Endothelial cell of umbilical vein (primary cell): ENCODE measurements around the gene RAB14. TPM values are rescaled to one million over a fixed set of nuclear protein-coding genes. Genes with fewer than 3 reads are reported as not detected.

Source experiments
- Bru-seq: library from RNA; stranded (reverse); fragments of 400-500 nt; gene quantifications from one replicate; lab custom pipeline; 2021; lab: Mats Ljungman, UMichigan
- BruChase-seq, 2 experiments: library from RNA; stranded (reverse); fragments of 400-500 nt; gene quantifications; one replicate each; lab custom pipeline; 2021; lab: Mats Ljungman, UMichigan
- BruUV-seq: library from RNA; stranded (reverse); fragments of 400-500 nt; replicated peaks from 2 replicates; lab custom pipeline; 2021; lab: Mats Ljungman, UMichigan
- CTCF ChIA-PET: fragments of 300-600, 350-600 bp; sonication (Branson Sonifier 250); formaldehyde crosslinking; loops from one replicate; lab custom pipeline; 2021; ENCODE audit warnings: antibody characterized with exemption, inconsistent platforms; lab: Charles Lee
- POLR2A ChIA-PET: fragments of 300-600, 350-600 bp; sonication (Branson Sonifier 250); formaldehyde crosslinking; loops from one replicate; lab custom pipeline; 2021; ENCODE audit warnings: antibody characterized with exemption, inconsistent platforms; lab: Charles Lee
- DNase-seq: peaks from one replicate; pipeline ENCODE4 v3.0.0-alpha.2; 2011; ENCODE audit warnings: low read depth, low spot score
- FAIRE-seq: peaks from 2 replicates; lab custom pipeline; 2011; peaks lifted over from hg19 to GRCh38; lab: Jason Lieb, UNC
- H2AFZ ChIP-seq: 2 replicates; pipeline ENCODE4 v1.6.0; 2012; ENCODE audit warnings: low read depth, low read length, control low read depth, inconsistent platforms
- H3K27ac ChIP-seq: 2 replicates; pipeline ENCODE4 v1.5.1; 2011; ENCODE audit warnings: low read depth, mild to moderate bottlenecking, control low read depth, low read length, moderate library complexity; ENCODE audit not compliant: insufficient read depth
- H3K27me3 ChIP-seq, 2 experiments: 2 replicates each; pipeline versions ENCODE4 v1.6.0 to v1.6.1; 2011; ENCODE audit warnings: low read length in 2 of 2, mixed read lengths in 1 of 2; ENCODE audit not compliant: control insufficient read depth in 2 of 2, insufficient read depth in 2 of 2
- H3K36me3 ChIP-seq, 2 experiments: 2 replicates in 1 of 2; 3 replicates in 1 of 2; pipeline ENCODE4 v1.5.1; 2011; ENCODE audit warnings: low read length in 2 of 2, mild to moderate bottlenecking in 1 of 2, moderate library complexity in 1 of 2; ENCODE audit not compliant: control insufficient read depth in 2 of 2, insufficient read depth in 2 of 2; ENCODE audit errors: extremely low read depth in 1 of 2
- H3K4me1 ChIP-seq: 3 replicates; pipeline ENCODE4 v1.5.1; 2011; ENCODE audit warnings: mild to moderate bottlenecking, low read length; ENCODE audit not compliant: control insufficient read depth, insufficient read depth; ENCODE audit errors: extremely low read depth
- H3K4me2 ChIP-seq: 2 replicates; pipeline ENCODE4 v1.6.1; 2011; ENCODE audit warnings: low read length, control low read depth, mixed read lengths; ENCODE audit not compliant: insufficient read depth
- H3K4me3 ChIP-seq, 3 experiments: fragments of 200-600 bp in 1 of 3; sonication (generic), shearing (Covaris generic) in 1 of 3; replicated peaks in 1 of 3; 2 replicates each; pipeline ENCODE4 v1.5.1; 2011 to 2016; ENCODE audit warnings: control low read depth in 3 of 3, low read length in 3 of 3, mild to moderate bottlenecking in 2 of 3, inconsistent platforms in 1 of 3, low read depth in 1 of 3, moderate library complexity in 1 of 3; ENCODE audit not compliant: insufficient read depth in 1 of 3
- H3K79me2 ChIP-seq: 2 replicates; pipeline ENCODE4 v1.6.0; 2012; ENCODE audit warnings: low read length, inconsistent platforms; ENCODE audit not compliant: control insufficient read depth, insufficient read depth
- H3K9ac ChIP-seq: replicated peaks from 2 replicates; pipeline ENCODE3; 2011; ENCODE audit warnings: low read length, control low read depth; ENCODE audit not compliant: insufficient read depth; ENCODE audit errors: extremely low read depth
- H3K9me1 ChIP-seq: replicated peaks from 3 replicates; pipeline ENCODE4 v1.6.0; 2011; ENCODE audit warnings: mild to moderate bottlenecking, low read length; ENCODE audit not compliant: control insufficient read depth, insufficient read depth; ENCODE audit errors: extremely low read depth
- H3K9me3 ChIP-seq: replicated peaks from 2 replicates; pipeline ENCODE4 v1.5.1; 2012; ENCODE audit warnings: low read length, inconsistent platforms; ENCODE audit not compliant: control insufficient read depth, insufficient read depth
- H4K20me1 ChIP-seq: replicated peaks from 2 replicates; pipeline ENCODE3; 2011; ENCODE audit warnings: mild to moderate bottlenecking, low read length; ENCODE audit not compliant: control insufficient read depth, insufficient read depth; ENCODE audit errors: extremely low read depth
- EZH2 ChIP-seq: IDR thresholded peaks from 2 replicates; pipeline ENCODE4 v1.6.1; 2012; ENCODE audit warnings: borderline replicate concordance, low read depth, mild to moderate bottlenecking, moderate library complexity, low read length, inconsistent platforms; ENCODE audit not compliant: severe bottlenecking
- MYC ChIP-seq: IDR thresholded peaks from one replicate; pipeline ENCODE4 v1.6.1; 2011; ENCODE audit warnings: mild to moderate bottlenecking, low read depth, low read length
- POLR2A ChIP-seq: IDR thresholded peaks from 2 replicates; pipeline ENCODE4 v1.6.1; 2012; ENCODE audit warnings: low read depth, mild to moderate bottlenecking, control low read depth, low read length
- POLR2AphosphoS5 ChIP-seq: IDR thresholded peaks from 2 replicates; pipeline ENCODE4 v1.6.1; 2012; ENCODE audit warnings: low read depth, mild to moderate bottlenecking, control low read depth, low read length, moderate library complexity; ENCODE audit not compliant: insufficient read depth
- dilution Hi-C: fragments of 300-500 bp; cut with MboI; formaldehyde crosslinking; loops from one replicate; pipeline ENCODE4 v1.15.0; 2019; ENCODE audit warnings: low sequenced_read_pairs; ENCODE audit not compliant: extremely low pct_ligation_motif_present
- intact Hi-C: fragments of 100-400 bp; cut with micrococcal nuclease; formaldehyde crosslinking; loops from one replicate; pipeline ENCODE4 v1.10.0; 2022
- long read RNA-seq: library from polyadenylated mRNA; stranded (forward); transcript quantifications from one replicate; pipeline ENCODE4 v2.0.0, GENCODE V29; 2021
- polyA minus RNA-seq, 3 experiments: library from RNA; depleted of rRNA, polyadenylated mRNA; stranded (reverse); fragments of >200 nt; gene quantifications; 1 replicate in 1 of 3; 2 replicates in 2 of 3; pipeline ENCODE4 v1.2.3, GENCODE V29; 2011
- polyA plus RNA-seq, 4 experiments: library from polyadenylated mRNA; depleted of rRNA in 3 of 4; stranded (reverse) in 3 of 4; unstranded in 1 of 4; fragments of >200 nt; gene quantifications; 2 replicates each; pipeline versions ENCODE4 v1.2.1 to v1.2.3, GENCODE V29; 2011 to 2012; ENCODE audit warnings: missing spikeins in 1 of 4
- total RNA-seq: library from RNA; stranded (reverse); gene quantifications from 2 replicates; pipeline ENCODE4 v1.2.3, GENCODE V29; 2021
- TF ChIP-seq, protein P1 (sequence below), 2 donors: IDR thresholded peaks; 1 replicate in 1 of 2; 2 replicates in 1 of 2; pipeline ENCODE4 v1.5.1; 2011; ENCODE audit warnings: low read length in 2 of 2, mild to moderate bottlenecking in 2 of 2, moderate library complexity in 2 of 2, control low read depth in 1 of 2, inconsistent platforms in 1 of 2, low read depth in 1 of 2; ENCODE audit not compliant: insufficient read depth in 1 of 2; ENCODE audit errors: extremely low read depth in 1 of 2
- TF ChIP-seq, protein P2 (sequence below): IDR thresholded peaks from 2 replicates; pipeline ENCODE4 v1.6.1; 2011; ENCODE audit not compliant: insufficient read depth, insufficient read length

The RAB14 gene
- total RNA-seq (76.4 and 79.3 TPM in 2 replicates), polyA plus RNA-seq (12.7 and 18.9 TPM in 2 replicates), polyA minus RNA-seq (19.4 and 22.8 TPM in 2 replicates), Bru-seq, nascent RNA (percentile 97 among the genes with signal in this experiment), BruChase-seq, experiment 1, labeled RNA remaining after a 6-hour chase (percentile 97 among the genes with signal in this experiment), BruChase-seq, experiment 2, labeled RNA remaining after a 2-hour chase (percentile 98 among the genes with signal in this experiment)
- polyA plus RNA-seq (2011; cell fraction: cytosol; rRNA removed): 22.8 and 23.2 TPM in 2 replicates
- polyA plus RNA-seq (2011; cell fraction: nucleus; rRNA removed): 22.5 and 29.1 TPM in 2 replicates
- polyA plus RNA-seq (2012): 55.9 and 62.6 TPM in 2 replicates
- polyA minus RNA-seq (2011; cell fraction: cytosol; rRNA and poly(A)+ RNA removed): 19.0 TPM
- 18.8 and 27.6 TPM in 2 replicates for polyA minus RNA-seq (2011; cell fraction: nucleus; rRNA and poly(A)+ RNA removed)
- long read RNA-seq, full-length matches to known transcripts: 231 of 252 reads
- long read RNA-seq, partial matches to known transcripts: 6 of 252 reads
- long read RNA-seq, other reads (novel, unspliced or antisense): 15 of 252 reads

DNA sequence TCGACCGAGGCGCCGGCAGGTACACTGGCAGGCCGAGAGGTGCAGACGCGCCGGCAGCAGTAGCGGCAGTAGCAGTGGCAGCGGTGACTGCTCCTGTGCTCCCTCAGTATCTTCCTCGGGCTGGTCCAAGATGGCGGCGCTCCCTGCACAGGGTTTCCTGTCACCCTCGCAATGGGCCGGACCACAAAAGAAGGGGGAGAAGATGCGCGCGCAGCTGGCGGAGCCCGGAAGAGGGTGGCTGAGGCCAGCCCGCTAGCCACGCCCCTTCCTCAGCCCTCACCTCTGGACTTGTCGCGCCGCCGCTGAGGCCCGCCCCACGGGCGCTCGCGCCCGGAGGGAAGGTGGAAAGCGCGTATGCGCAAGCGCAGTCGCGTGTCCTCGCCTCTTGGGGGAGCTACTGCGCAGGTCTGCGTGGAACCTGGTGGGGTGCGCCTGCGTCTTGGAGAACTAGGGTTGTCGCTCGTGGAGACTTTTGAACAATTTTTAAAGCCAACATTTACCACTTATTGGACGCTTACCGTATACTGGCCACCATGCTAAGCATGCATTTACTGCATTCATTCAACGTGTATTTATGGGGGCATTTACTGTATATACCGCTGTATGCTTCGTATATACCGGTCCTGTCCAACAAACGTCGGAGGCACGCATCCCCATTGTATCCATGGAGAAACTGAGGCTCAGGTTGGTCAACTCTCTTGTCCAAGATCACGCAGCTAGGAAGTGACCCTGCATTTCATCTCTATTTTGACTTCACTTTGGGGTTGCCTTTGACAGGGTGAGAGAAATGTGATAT is at the start of gene RAB14:
Gene RAB14 (minus strand): TSS at position 132 of the 796 bp plus-strand sequence. CDS start 8,457 bp downstream, outside the sequence.
- peak; percentile 94 for FAIRE-seq
- BruUV-seq: TSS peak; percentile 60
- POLR2A ChIA-PET: no interaction called here

More for the DNA sequence above, at the start of gene RAB14:
- Histone ChIP-seq H3K4me3 (peak within 1 kb of the TSS; percentile 85 to 94 (median 86)), H3K9ac (peak within 1 kb of the TSS; percentile 79), H3K27ac (peak within 1 kb of the TSS; percentile 59), H4K20me1 (peaks cover 23% of the 10 kb centered on the region), H3K4me2 (peak within 1 kb of the TSS; percentile 91), H3K4me1 (peaks cover 33% of the 10 kb centered on the region), H3K79me2 (peaks cover 47% of the 10 kb centered on the region), H3K9me1 (no peaks in the 10 kb centered on the region), H3K27me3 (no peaks in the 10 kb centered on the region), H3K9me3 (no peaks in the 10 kb centered on the region), H2AFZ (peak within 1 kb of the TSS; percentile 58), H3K36me3 (no peaks in the 10 kb centered on the region)
- dilution Hi-C loops: no loop called here
- intact Hi-C loops: loop anchor here (1.0 to 2.0 kb wide), 2 partner anchors 11 to 15 kb away; no protein-coding TSS in a partner anchor
- TF ChIP-seq POLR2A: peak; percentile 90
- TF ChIP-seq EZH2: no peak
- TF ChIP-seq, protein P1, sequence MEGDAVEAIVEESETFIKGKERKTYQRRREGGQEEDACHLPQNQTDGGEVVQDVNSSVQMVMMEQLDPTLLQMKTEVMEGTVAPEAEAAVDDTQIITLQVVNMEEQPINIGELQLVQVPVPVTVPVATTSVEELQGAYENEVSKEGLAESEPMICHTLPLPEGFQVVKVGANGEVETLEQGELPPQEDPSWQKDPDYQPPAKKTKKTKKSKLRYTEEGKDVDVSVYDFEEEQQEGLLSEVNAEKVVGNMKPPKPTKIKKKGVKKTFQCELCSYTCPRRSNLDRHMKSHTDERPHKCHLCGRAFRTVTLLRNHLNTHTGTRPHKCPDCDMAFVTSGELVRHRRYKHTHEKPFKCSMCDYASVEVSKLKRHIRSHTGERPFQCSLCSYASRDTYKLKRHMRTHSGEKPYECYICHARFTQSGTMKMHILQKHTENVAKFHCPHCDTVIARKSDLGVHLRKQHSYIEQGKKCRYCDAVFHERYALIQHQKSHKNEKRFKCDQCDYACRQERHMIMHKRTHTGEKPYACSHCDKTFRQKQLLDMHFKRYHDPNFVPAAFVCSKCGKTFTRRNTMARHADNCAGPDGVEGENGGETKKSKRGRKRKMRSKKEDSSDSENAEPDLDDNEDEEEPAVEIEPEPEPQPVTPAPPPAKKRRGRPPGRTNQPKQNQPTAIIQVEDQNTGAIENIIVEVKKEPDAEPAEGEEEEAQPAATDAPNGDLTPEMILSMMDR (IDR thresholded peaks at IDR 0.05; ENCODE audit: extremely low read depth in 1 of 2, insufficient read depth in 1 of 2, low read depth in 1 of 2, low read length in 2 of 2): peak; percentile 49 to 69
- TF ChIP-seq POLR2AphosphoS5: peak; percentile 91
- TF ChIP-seq MYC: no peak
- TF ChIP-seq, protein P2, sequence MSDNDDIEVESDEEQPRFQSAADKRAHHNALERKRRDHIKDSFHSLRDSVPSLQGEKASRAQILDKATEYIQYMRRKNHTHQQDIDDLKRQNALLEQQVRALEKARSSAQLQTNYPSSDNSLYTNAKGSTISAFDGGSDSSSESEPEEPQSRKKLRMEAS: peak; percentile 7
- peak; percentile 98 for DNase-seq
- CTCF ChIA-PET: interaction anchor here (0.7 to 1.3 kb wide), 13 partner anchors 10 to 234 kb away, joined by 3 to 12 read pairs (median 3); no protein-coding TSS in a partner anchor
